Neural progenitor cell (in vitro differentiated cells): ENCODE measurements around the gene NAPSA. TPM values are rescaled to one million over a fixed set of nuclear protein-coding genes. Genes with fewer than 3 reads are reported as not detected.

Experiments used
- DNase-seq: peaks from one replicate; pipeline ENCODE4 v3.0.0-alpha.2; 2016; ENCODE audit warnings: low spot score
- H2AFZ ChIP-seq: fragments of 200-600 bp; sonication (generic); replicated peaks from 2 replicates; pipeline ENCODE4 v1.6.1; 2016; ENCODE audit warnings: antibody characterized with exemption
- H3F3A ChIP-seq: fragments of 200-600 bp; sonication (generic); 2 replicates; pipeline ENCODE4 v1.6.1; 2016; ENCODE audit warnings: antibody characterized with exemption, low read depth
- H3K27ac ChIP-seq: fragments of 200-600 bp; sonication (generic); 2 replicates; pipeline ENCODE4 v1.5.1; 2016; ENCODE audit warnings: mild to moderate bottlenecking
- H3K27me3 ChIP-seq: fragments of 200-600 bp; sonication (generic); 2 replicates; pipeline ENCODE4 v1.6.1; 2016; ENCODE audit warnings: mild to moderate bottlenecking, moderate library complexity
- H3K36me3 ChIP-seq: fragments of 200-600 bp; sonication (generic); 2 replicates; pipeline ENCODE4 v1.5.1; 2016
- H3K4me1 ChIP-seq: fragments of 200-600 bp; sonication (generic); 2 replicates; pipeline ENCODE4 v1.6.1; 2016; ENCODE audit warnings: mixed run types
- H3K4me2 ChIP-seq: fragments of 200-600 bp; sonication (generic); 2 replicates; pipeline ENCODE4 v1.6.1; 2016
- H3K4me3 ChIP-seq: fragments of 200-600 bp; sonication (generic); 2 replicates; pipeline ENCODE4 v1.5.1; 2016
- H3K79me2 ChIP-seq: fragments of 200-600 bp; sonication (generic); 2 replicates; pipeline ENCODE4 v1.6.1; 2016; ENCODE audit warnings: low read depth
- H3K9ac ChIP-seq: fragments of 200-600 bp; sonication (generic); 2 replicates; pipeline ENCODE4 v1.6.1; 2016
- H3K9me3 ChIP-seq: fragments of 200-600 bp; sonication (generic); 2 replicates; pipeline ENCODE4 v1.5.1; 2016; ENCODE audit warnings: low read depth
- H4K20me1 ChIP-seq: fragments of 200-600 bp; sonication (generic); 2 replicates; pipeline ENCODE4 v1.6.1; 2016; ENCODE audit warnings: low read depth
- H3K27ac Mint-ChIP-seq: 3 replicates; pipeline ENCODE4 v1.8.0; 2021; ENCODE audit warnings: mixed read lengths
- H3K27me3 Mint-ChIP-seq: 2 replicates; pipeline ENCODE4 v1.8.0; 2022; ENCODE audit warnings: low read depth, mild to moderate bottlenecking, inconsistent platforms, moderate library complexity, mixed read lengths; ENCODE audit not compliant: insufficient read depth
- H3K36me3 Mint-ChIP-seq: 3 replicates; pipeline ENCODE4 v1.8.0; 2021; ENCODE audit warnings: mixed read lengths
- H3K4me1 Mint-ChIP-seq: 3 replicates; pipeline ENCODE4 v1.8.0; 2021; ENCODE audit warnings: mixed read lengths
- H3K4me3 Mint-ChIP-seq: 3 replicates; pipeline ENCODE4 v1.8.0; 2021; ENCODE audit warnings: mild to moderate bottlenecking, moderate library complexity, mixed read lengths
- H3K9me3 Mint-ChIP-seq: 3 replicates; pipeline ENCODE4 v1.8.0; 2020; ENCODE audit warnings: mixed read lengths
- EZH2 ChIP-seq: fragments of 200-600 bp; sonication (generic); IDR thresholded peaks from 2 replicates; pipeline ENCODE4 v1.6.1; 2017; ENCODE audit warnings: antibody characterized with exemption, mild to moderate bottlenecking, moderate library complexity
- EZH2phosphoT487 ChIP-seq: fragments of 200-600 bp; sonication (generic); IDR thresholded peaks from 2 replicates; pipeline ENCODE4 v1.6.1; 2017; ENCODE audit warnings: antibody characterized with exemption
- total RNA-seq: library from RNA; depleted of rRNA; stranded (reverse); fragments of >200 nt; gene quantifications from 2 replicates; pipeline ENCODE4 v1.2.3, GENCODE V29; 2015; ENCODE audit warnings: low replicate concordance
- TF ChIP-seq, protein P1 (sequence below): fragments of 200-600 bp; sonication (generic); IDR thresholded peaks from 2 replicates; pipeline ENCODE4 v1.5.1; 2017; ENCODE audit warnings: antibody characterized with exemption, mild to moderate bottlenecking

The NAPSA gene
- total RNA-seq, 1 donor from 2014 or later, result 0.11 TPM

DNA sequence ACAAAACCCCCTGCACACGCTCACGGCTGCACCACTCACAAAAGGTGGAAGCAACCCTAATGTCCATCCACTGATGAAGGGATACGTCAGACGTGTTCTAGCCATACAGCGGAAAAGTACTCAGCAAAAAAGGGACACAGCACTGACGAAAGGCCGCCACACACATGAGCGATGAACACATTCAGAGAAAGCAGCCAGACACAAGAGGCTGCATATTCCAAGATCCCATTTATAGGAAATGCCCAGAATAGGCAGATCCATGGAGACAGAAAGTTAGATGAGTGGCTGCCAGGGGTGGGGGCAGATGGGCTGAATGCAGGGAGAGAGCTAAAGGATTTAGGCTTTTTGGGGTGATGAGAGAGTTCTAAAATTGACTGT lies 22.4 kb upstream of the NAPSA start:
- peaks cover 22% of the 10 kb centered on the region for H3K27me3 Mint-ChIP-seq
- H3K27me3 ChIP-seq, result no peaks in the 10 kb centered on the region
- DNase-seq, result no peak
- H2AFZ ChIP-seq, result no peak overlapping the region
- H4K20me1 ChIP-seq, result peaks cover 21% of the 10 kb centered on the region
- H3K9ac ChIP-seq, result no peak overlapping the region
- no peak overlapping the region for H3K4me3 ChIP-seq
- no peak overlapping the region for H3K27ac Mint-ChIP-seq
- no peak overlapping the region for H3K4me2 ChIP-seq
- no peaks in the 10 kb centered on the region for H3K4me1 ChIP-seq
- peaks cover 20% of the 10 kb centered on the region for H3K4me1 Mint-ChIP-seq
- H3K36me3 Mint-ChIP-seq, result peaks cover 36% of the 10 kb centered on the region
- peak overlapping the region; percentile 9 for H3K4me3 Mint-ChIP-seq
- peaks cover 74% of the 10 kb centered on the region for H3K79me2 ChIP-seq
- no peak overlapping the region for H3K27ac ChIP-seq
- TF ChIP-seq EZH2phosphoT487 (no peak), EZH2 (no peak)
- TF ChIP-seq, protein P1, sequence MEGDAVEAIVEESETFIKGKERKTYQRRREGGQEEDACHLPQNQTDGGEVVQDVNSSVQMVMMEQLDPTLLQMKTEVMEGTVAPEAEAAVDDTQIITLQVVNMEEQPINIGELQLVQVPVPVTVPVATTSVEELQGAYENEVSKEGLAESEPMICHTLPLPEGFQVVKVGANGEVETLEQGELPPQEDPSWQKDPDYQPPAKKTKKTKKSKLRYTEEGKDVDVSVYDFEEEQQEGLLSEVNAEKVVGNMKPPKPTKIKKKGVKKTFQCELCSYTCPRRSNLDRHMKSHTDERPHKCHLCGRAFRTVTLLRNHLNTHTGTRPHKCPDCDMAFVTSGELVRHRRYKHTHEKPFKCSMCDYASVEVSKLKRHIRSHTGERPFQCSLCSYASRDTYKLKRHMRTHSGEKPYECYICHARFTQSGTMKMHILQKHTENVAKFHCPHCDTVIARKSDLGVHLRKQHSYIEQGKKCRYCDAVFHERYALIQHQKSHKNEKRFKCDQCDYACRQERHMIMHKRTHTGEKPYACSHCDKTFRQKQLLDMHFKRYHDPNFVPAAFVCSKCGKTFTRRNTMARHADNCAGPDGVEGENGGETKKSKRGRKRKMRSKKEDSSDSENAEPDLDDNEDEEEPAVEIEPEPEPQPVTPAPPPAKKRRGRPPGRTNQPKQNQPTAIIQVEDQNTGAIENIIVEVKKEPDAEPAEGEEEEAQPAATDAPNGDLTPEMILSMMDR, result no peak
- H3F3A ChIP-seq, result peaks cover 8% of the 10 kb centered on the region
- peaks cover 6% of the 10 kb centered on the region for H3K36me3 ChIP-seq
- H3K9me3 Mint-ChIP-seq, result peaks cover 15% of the 10 kb centered on the region
- H3K9me3 ChIP-seq, result no peaks in the 10 kb centered on the region

DNA sequence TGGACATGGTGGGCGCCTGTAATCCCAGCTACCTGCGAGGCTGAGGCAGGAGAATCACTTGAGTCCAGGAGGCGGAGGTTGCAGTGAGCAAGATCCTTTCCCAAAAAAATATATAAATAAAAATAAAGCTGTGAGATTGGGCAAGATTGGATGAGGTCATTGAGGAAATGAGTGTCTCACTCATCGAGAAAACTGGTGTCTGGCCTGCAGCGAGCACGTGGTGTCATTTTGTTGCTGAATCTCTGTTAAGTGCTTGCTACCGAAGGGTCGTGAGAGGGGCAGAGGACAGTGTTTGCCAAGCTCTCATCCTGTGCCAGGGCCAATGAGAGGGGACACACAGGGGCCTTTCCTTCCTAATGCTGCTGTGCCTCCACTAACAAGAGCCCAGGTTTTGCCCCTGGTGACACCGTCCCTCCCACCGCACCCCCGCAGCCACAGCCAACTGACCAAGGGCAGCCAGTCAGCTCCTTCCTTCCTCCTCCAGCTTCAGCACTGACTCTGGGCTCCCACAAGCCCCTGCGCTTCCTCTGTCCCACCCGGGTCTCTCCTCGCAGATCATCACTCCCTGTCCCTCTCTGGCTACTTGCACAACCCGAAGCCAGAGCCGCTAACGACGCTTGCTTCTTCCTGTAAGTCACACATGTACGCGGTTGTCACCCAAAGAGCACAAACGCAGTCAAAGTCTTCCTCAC lies 21.9 kb upstream of the NAPSA start:
- Mint-ChIP-seq H3K9me3 (peaks cover 10% of the 10 kb centered on the region), H3K36me3 (peaks cover 32% of the 10 kb centered on the region), H3K4me1 (peaks cover 20% of the 10 kb centered on the region), H3K27ac (no peak overlapping the region), H3K27me3 (peaks cover 22% of the 10 kb centered on the region), H3K4me3 (peak overlapping the region; percentile 9)
- TF ChIP-seq, protein P1, result no peak
- TF ChIP-seq EZH2 (no peak), EZH2phosphoT487 (no peak)
- H3F3A ChIP-seq, result peaks cover 12% of the 10 kb centered on the region
- DNase-seq, result no peak
- peaks cover 69% of the 10 kb centered on the region for H3K79me2 ChIP-seq
- no peaks in the 10 kb centered on the region for H3K9me3 ChIP-seq
- H3K9ac ChIP-seq, result no peak overlapping the region
- H3K27ac ChIP-seq, result no peak overlapping the region
- no peaks in the 10 kb centered on the region for H3K4me1 ChIP-seq
- no peak overlapping the region for H2AFZ ChIP-seq
- peaks cover 3% of the 10 kb centered on the region for H3K36me3 ChIP-seq
- H3K4me3 ChIP-seq, result no peak overlapping the region
- no peaks in the 10 kb centered on the region for H3K27me3 ChIP-seq
- H3K4me2 ChIP-seq, result no peak overlapping the region
- H4K20me1 ChIP-seq, result peaks cover 21% of the 10 kb centered on the region

DNA sequence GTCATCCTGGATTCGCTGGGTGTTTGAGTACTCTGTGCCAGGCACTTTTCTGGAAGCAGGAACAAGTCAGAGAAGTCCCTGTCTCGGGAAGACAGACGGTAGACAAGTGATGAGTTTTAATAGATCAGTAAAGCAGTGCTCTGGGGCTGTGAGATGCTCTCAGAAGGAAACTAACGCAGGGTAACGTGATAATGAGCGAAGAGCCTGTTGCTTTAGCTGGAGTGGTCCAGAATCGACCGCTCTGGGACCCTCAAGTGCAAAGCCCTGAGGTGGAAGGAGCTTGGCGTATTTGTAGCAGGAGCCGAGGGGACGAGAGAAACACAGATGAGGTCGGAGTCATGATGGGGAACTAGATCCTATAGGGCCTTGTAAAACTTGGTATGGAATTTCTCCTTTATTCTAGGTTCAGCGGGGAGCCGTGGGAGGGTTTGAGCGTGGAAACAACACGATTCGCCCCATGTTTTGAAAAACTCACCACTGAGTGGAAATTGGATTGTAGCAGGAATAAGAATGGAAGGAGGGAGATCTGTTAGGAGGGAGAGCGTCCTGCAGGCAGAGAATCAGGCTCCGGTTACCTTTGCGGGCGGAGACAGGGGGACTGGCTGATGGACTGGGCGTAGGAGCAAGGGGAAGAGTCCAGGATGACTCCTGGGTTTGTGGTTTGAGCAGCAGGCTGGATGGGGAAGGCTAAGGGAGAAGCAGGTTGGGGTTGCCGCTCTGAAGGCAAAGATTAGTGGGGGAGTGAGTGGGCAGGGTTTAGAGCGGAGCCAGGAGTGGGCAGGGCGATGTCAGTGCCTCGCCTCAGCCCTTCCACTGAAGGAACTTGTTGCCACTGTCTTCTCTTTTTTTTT lies 19.5 kb upstream of the NAPSA start:
- Mint-ChIP-seq H3K27ac (peak overlapping the region; percentile 33), H3K36me3 (peaks cover 24% of the 10 kb centered on the region), H3K9me3 (no peaks in the 10 kb centered on the region), H3K27me3 (peaks cover 21% of the 10 kb centered on the region), H3K4me1 (peaks cover 20% of the 10 kb centered on the region), H3K4me3 (peak overlapping the region; percentile 91)
- TF ChIP-seq, protein P1, result no peak
- TF ChIP-seq EZH2phosphoT487 (no peak), EZH2 (no peak)
- Histone ChIP-seq H3K4me3 (peak overlapping the region; percentile 59), H3F3A (peaks cover 14% of the 10 kb centered on the region), H3K4me2 (peak overlapping the region; percentile 88), H3K36me3 (peaks cover 3% of the 10 kb centered on the region), H2AFZ (no peak overlapping the region), H3K79me2 (peaks cover 55% of the 10 kb centered on the region), H3K27ac (no peak overlapping the region), H3K4me1 (no peaks in the 10 kb centered on the region), H3K27me3 (no peaks in the 10 kb centered on the region), H4K20me1 (peaks cover 21% of the 10 kb centered on the region), H3K9me3 (no peaks in the 10 kb centered on the region), H3K9ac (peak overlapping the region; percentile 62)
- peak; percentile 46 for DNase-seq
